CD4-positive, alpha-beta T cell treated with Interferon alpha-2 for 1 hour (primary cell): ENCODE results near the gene KDM4C.

Experiments used
- DNase-seq, 2 donors: peaks; one replicate each; pipeline ENCODE4 v3.0.0-alpha.2; 2020 to 2022

Gene KDM4C

DNA sequence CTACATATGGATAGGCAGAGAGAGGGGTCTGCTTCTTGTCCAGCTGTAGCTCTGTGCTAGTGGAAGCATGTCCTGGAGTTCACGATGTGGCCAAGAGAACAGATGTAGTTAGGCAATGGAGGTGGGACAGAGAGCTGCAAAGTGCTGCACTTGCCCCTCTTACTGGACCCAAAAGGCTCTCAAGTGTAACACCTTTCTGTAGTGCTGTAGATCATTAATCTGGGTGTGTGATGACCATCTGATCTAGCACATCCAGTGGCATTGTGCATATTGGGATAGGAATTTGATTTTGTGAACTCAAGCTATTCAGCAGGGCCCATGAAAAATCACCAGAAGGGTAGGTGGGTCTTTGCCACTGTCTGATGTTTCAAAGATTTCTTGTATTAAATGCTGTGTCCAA is 151.4 kb downstream of the KDM4C start:
- no peak for DNase-seq

DNA sequence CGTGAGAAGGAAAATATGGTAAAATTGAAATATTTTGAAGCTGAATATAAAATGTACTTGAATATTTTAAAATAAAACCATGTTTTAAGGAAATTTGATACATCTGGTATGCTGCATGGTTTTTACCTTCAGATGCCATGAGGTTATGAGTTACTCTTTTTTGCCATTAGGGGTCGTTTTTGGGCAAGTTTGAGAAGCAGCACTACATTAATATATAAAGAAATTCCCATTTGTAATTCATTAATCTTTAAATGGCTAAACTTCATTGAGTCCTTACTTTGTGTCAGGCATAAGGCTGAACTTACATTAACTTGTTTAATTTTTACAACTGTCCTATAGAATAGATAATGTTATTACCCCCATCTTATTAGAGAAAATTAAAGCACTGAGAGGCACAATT is 152.3 kb downstream of the KDM4C start:
- no peak for DNase-seq

GRCh38 chr9:6910497-6910896 is 152.7 kb downstream of the KDM4C start:
- no peak for DNase-seq

- DNase-seq, result no peak
Measured at GRCh38 chr9:6911901-6912638, 154.3 kb downstream of the KDM4C start.

DNA sequence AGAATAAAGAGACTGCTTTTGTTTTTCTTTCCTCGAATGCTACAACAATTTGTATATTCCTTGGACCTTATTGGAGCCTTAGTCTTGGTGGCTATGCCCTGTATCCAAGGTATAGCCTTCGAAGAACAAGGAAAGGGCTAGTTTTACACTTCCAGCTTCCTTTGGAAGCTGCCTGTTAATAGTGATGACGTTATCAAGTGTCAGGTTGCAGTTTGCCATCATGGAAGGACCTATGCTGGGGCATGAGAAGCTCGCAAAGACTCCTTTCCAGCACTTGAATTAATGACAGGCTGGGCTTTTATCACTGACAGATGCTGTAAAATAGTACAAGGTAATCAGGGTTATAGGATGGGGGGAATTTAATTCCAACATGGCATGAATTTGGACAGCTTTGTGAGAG is 157.9 kb downstream of the KDM4C start:
- no peak for DNase-seq

- no peak for DNase-seq
Measured at GRCh38 chr9:6917162-6917561, 159.4 kb downstream of the KDM4C start.

DNA sequence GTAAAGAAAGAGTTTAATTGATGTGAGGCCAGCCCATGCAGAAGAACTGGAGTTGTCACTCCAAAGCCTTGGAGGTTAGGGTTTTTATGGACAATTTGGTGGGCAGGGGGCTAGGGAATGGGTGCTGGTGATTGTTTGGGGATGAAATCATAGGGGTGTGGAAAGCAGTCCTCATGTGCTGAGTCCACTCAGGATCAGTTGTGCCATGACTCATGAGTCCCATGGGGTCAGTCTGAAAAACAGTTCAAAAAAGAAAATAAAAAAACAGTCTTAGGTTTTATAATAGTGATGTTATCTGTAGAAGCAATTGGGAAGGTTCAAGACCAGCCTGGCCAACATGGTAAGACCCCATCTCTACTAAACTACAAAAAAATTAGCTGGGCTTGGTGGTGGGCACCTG is 162.3 kb downstream of the KDM4C start:
- DNase-seq, result no peak

GRCh38 chr9:6921315-6921714 is 163.5 kb downstream of the KDM4C start:
- DNase-seq, result no peak

GRCh38 chr9:6922124-6922676 is 164.4 kb downstream of the KDM4C start:
- DNase-seq, result no peak

DNA sequence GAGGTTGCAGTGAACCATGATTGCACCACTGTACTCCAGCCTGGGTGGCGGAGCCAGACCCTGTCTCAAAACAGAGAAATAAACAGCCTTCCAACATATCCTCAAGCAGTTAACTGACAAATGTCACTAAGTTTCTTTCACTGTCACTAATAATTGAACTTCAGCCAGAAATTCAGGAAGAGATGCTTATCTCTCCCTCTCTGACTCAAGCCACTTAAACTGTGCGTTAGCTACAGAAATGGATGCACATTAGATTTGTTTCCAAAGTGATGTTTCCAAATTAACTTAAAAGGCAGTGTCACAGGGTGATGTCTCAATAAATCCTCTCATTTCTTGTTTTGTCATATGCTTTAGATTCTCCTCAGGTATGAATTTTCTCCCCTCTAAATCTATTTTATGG is 164.9 kb downstream of the KDM4C start:
- DNase-seq, result no peak

GRCh38 chr9:6923086-6923485 is 165.3 kb downstream of the KDM4C start:
- no peak for DNase-seq

- no peak for DNase-seq
Measured at GRCh38 chr9:6924149-6924548, 166.4 kb downstream of the KDM4C start.

- no peak for DNase-seq
Measured at GRCh38 chr9:6924988-6925563, 167.3 kb downstream of the KDM4C start.

- no peak for DNase-seq
Measured at GRCh38 chr9:6925836-6926235, 168.1 kb downstream of the KDM4C start.

- no peak for DNase-seq
Measured at GRCh38 chr9:6926436-6926835, 168.7 kb downstream of the KDM4C start.

DNA sequence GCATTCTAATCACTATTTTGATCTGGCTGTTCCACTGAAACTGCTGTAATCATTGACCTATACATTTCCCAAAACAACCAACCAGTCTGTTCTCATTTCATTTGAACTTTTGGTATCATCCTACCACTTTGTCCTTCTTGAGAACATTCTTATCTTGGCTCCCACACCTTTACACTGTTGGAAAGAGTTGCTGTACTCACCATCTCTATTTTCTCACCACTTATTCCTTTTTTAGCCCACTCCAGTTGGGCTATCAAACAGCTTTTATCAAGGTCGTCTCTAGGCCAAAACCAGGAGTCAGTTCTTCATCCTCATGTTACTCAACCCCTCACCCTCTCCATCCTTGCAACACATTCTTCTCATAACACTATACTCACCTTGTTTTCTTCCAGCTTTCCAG is 170.1 kb downstream of the KDM4C start:
- DNase-seq, result no peak

DNA sequence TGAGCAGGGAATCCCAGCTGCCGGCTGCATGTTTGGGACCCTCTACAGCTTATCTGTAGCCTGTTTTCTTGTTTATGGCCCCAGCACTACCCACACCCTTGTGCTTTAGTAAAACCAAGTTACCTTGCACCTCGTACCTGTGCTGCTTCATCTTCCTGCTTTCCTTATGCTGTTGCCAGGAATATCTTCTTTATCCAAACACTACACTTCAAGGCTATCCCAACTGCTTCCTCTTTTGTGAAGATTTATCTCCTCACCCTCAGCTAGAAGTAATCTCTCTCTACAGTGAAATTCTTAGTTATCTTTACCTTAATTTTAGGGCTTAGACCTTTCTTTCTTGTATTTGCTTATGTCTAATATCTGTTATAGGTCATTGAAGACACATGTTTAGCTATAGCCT is 171.1 kb downstream of the KDM4C start:
- DNase-seq, result no peak

- DNase-seq, result no peak
Measured at GRCh38 chr9:6929441-6930215, 171.9 kb downstream of the KDM4C start.

DNA sequence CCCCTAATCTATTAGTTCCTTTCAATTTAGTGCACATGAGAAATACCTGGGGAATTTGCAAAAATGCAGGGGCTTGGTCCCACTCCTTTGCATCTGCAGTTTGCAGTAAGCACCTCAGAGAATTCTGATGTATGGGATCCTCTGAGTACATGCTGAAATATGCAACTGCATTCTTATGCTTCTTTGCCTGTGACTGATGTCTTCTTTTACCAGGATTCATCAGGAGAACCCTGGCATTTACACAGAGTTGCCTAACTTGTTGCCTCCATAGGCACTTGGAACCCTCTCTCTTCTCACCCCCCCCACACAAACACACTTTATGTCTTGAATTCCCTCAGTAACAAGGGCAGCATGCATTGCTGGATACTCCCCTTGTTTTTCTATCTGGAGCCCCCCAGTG is 173.1 kb downstream of the KDM4C start:
- DNase-seq, result no peak

GRCh38 chr9:6931913-6932312 is 174.1 kb downstream of the KDM4C start:
- no peak for DNase-seq

DNA sequence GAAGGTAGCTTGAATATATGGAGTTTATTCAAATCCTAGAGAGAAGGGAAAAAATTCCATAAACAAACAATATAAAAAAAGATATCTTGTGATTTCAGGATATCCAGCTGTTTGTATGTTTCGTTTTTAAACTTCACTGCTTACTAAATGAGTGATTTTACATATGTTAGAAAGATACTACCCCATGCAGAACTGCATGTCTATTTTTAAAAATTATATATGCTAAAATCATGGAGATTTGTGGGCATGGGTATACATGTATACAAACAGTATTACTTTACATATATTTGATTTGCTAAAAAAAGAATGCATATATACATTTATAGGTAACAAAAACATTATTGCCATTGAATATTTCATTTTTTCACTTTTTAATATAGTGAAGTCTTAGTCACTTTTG is 178.3 kb downstream of the KDM4C start:
- no peak for DNase-seq

- no peak for DNase-seq
Measured at GRCh38 chr9:6937209-6937608, 179.4 kb downstream of the KDM4C start.

DNA sequence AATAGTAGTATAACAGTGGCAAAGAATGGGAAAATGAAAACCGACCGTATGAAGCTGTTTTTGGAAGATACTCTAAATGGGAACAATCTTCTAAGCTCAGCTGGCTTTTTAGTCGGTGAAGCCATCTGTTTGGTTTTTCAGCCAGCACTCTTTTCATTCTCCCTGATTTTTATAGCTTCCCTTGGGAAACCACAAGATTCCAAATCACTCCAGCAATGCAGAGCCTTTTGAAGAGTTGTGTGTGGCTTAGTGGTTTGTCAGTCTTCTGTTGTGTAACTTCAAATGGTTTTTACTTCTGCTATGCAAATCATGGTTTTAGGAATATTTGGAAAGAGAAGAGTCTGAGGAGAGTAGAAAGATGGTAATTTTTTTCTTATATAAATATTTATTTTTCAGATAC is 180.7 kb downstream of the KDM4C start:
- no peak for DNase-seq

- no peak for DNase-seq
Measured at GRCh38 chr9:6938873-6939272, 181.1 kb downstream of the KDM4C start.
